Neural cell (in vitro differentiated cells): ENCODE results near the gene HS6ST1. TPM values are rescaled to one million over a fixed set of nuclear protein-coding genes. Genes with fewer than 3 reads are reported as not detected.

ENCODE experiments used
- H2AFZ ChIP-seq: fragments of 200-600, 300-800 bp; sonication (generic), shearing (Covaris generic); 2 replicates; pipeline ENCODE4 v1.6.0; 2014; ENCODE audit warnings: low read depth, mild to moderate bottlenecking, antibody characterized with exemption, low read length, moderate library complexity
- H3F3A ChIP-seq: fragments of 200-600 bp; shearing (Covaris generic); 2 replicates; pipeline ENCODE4 v1.6.1; 2016; ENCODE audit warnings: mild to moderate bottlenecking, moderate library complexity, mixed read lengths, antibody characterized with exemption, low read length; ENCODE audit not compliant: insufficient read depth, poor library complexity, severe bottlenecking
- H3K27ac ChIP-seq: fragments of 200-600, 300-800 bp; sonication (generic), shearing (Covaris generic); 2 replicates; pipeline ENCODE4 v1.5.1; 2014; ENCODE audit warnings: mild to moderate bottlenecking, low read length, moderate library complexity
- H3K27me3 ChIP-seq: fragments of 300-800, 200-600 bp; sonication (generic), shearing (Covaris generic); 2 replicates; pipeline ENCODE4 v1.6.0; 2014; ENCODE audit warnings: mild to moderate bottlenecking, low read depth, low read length, moderate library complexity; ENCODE audit not compliant: insufficient read depth
- H3K36me3 ChIP-seq: fragments of 300-800, 200-600 bp; sonication (generic), shearing (Covaris generic); 2 replicates; pipeline ENCODE4 v1.5.1; 2014; ENCODE audit warnings: mild to moderate bottlenecking, antibody characterized with exemption, low read length, moderate library complexity; ENCODE audit not compliant: insufficient read depth
- H3K4me2 ChIP-seq: fragments of 300-800, 200-600 bp; sonication (generic), shearing (Covaris generic); 2 replicates; pipeline ENCODE4 v1.6.0; 2014; ENCODE audit warnings: mild to moderate bottlenecking, low read length
- H3K4me3 ChIP-seq: fragments of 300-800, 200-600 bp; sonication (generic), shearing (Covaris generic); 2 replicates; pipeline ENCODE4 v1.5.1; 2014; ENCODE audit warnings: mild to moderate bottlenecking, low read length, moderate library complexity
- H3K79me2 ChIP-seq: fragments of 200-600 bp; shearing (Covaris generic); replicated peaks from 2 replicates; pipeline ENCODE4 v1.6.0; 2014; ENCODE audit warnings: mild to moderate bottlenecking, low read length, moderate library complexity; ENCODE audit not compliant: insufficient read depth
- H3K9ac ChIP-seq: fragments of 300-800, 200-600 bp; sonication (generic), shearing (Covaris generic); 2 replicates; pipeline ENCODE4 v1.6.1; 2016; ENCODE audit warnings: mild to moderate bottlenecking, low read length, mixed read lengths
- H3K9me2 ChIP-seq: fragments of 200-600 bp; shearing (Covaris generic); 2 replicates; pipeline ENCODE4 v1.6.1; 2016; ENCODE audit warnings: mild to moderate bottlenecking, low read length, mixed read lengths; ENCODE audit not compliant: insufficient read depth
- H3K9me3 ChIP-seq: fragments of 200-600, 300-800 bp; sonication (generic), shearing (Covaris generic); 2 replicates; pipeline ENCODE4 v1.6.1; 2016; ENCODE audit warnings: mild to moderate bottlenecking, mixed run types, low read length, moderate library complexity, mixed read lengths
- H4K20me1 ChIP-seq: fragments of 200-600 bp; shearing (Covaris generic); 2 replicates; pipeline ENCODE4 v1.6.1; 2016; ENCODE audit warnings: mild to moderate bottlenecking, mixed run types; ENCODE audit not compliant: insufficient read depth
- CTCF ChIP-seq: fragments of 450-650 bp; IDR thresholded peaks from 2 replicates; pipeline ENCODE4 v1.5.1; 2014; ENCODE audit warnings: antibody characterized with exemption, mild to moderate bottlenecking, moderate library complexity; ENCODE audit not compliant: poor library complexity, severe bottlenecking
- EP300 ChIP-seq: fragments of 450-650 bp; conservative IDR thresholded peaks from 2 replicates; pipeline ENCODE4 v1.6.1; 2014; ENCODE audit warnings: antibody characterized with exemption, mild to moderate bottlenecking, moderate library complexity; ENCODE audit not compliant: poor library complexity, severe bottlenecking
- EZH2 ChIP-seq: fragments of 200-600, 300-800 bp; shearing (Covaris generic), sonication (generic); IDR thresholded peaks from 2 replicates; pipeline ENCODE4 v1.6.1; 2014; ENCODE audit warnings: antibody characterized with exemption, low read length, borderline replicate concordance, mild to moderate bottlenecking; ENCODE audit not compliant: insufficient read depth, poor library complexity, severe bottlenecking
- MXI1 ChIP-seq: fragments of 450-650 bp; conservative IDR thresholded peaks from 2 replicates; pipeline ENCODE4 v1.6.1; 2014; ENCODE audit warnings: antibody characterized with exemption, mild to moderate bottlenecking; ENCODE audit not compliant: poor library complexity, severe bottlenecking
- POLR2AphosphoS5 ChIP-seq: IDR thresholded peaks from 2 replicates; pipeline ENCODE4 v1.6.1; 2012
- RAD21 ChIP-seq: fragments of 450-650 bp; conservative IDR thresholded peaks from 2 replicates; pipeline ENCODE4 v1.6.1; 2014; ENCODE audit warnings: antibody characterized with exemption, mild to moderate bottlenecking, moderate library complexity
- REST ChIP-seq: IDR thresholded peaks from 2 replicates; pipeline ENCODE4 v1.6.1; 2012; ENCODE audit warnings: borderline replicate concordance
- SMC3 ChIP-seq: fragments of 450-650 bp; conservative IDR thresholded peaks from 2 replicates; pipeline ENCODE4 v1.6.1; 2014; ENCODE audit warnings: antibody characterized with exemption, mild to moderate bottlenecking, moderate library complexity; ENCODE audit not compliant: poor library complexity
- TAF1 ChIP-seq: IDR thresholded peaks from 2 replicates; pipeline ENCODE4 v1.6.1; 2012; ENCODE audit warnings: low read depth
- polyA plus RNA-seq: library from polyadenylated mRNA; depleted of rRNA; stranded (reverse); fragments of >200 nt; gene quantifications from 2 replicates; pipeline ENCODE4 v1.2.3, GENCODE V29; 2014

HS6ST1 gene
- polyA plus RNA-seq, 1 donor from 2014 or later = 44.1 TPM

- Histone ChIP-seq H3K4me3 (no peak overlapping the region), H3K79me2 (peaks cover 55% of the 10 kb centered on the region), H3K4me2 (no peak overlapping the region), H3F3A (no peaks in the 10 kb centered on the region), H3K9me3 (no peaks in the 10 kb centered on the region), H4K20me1 (no peaks in the 10 kb centered on the region), H3K27me3 (no peaks in the 10 kb centered on the region), H3K27ac (no peak overlapping the region), H2AFZ (no peak overlapping the region), H3K9me2 (no peaks in the 10 kb centered on the region), H3K36me3 (no peaks in the 10 kb centered on the region), H3K9ac (no peak overlapping the region)
- TF ChIP-seq CTCF (no peak), POLR2AphosphoS5 (no peak), RAD21 (no peak), TAF1 (no peak), REST (no peak), SMC3 (no peak), EZH2 (no peak), EP300 (no peak), MXI1 (no peak)
These were observed 16.5 kb downstream of the HS6ST1 start for GRCh38 chr2:128302011-128302743.

- TF ChIP-seq MXI1 (no peak), SMC3 (no peak), CTCF (no peak), EP300 (no peak), REST (no peak), POLR2AphosphoS5 (no peak), RAD21 (no peak), TAF1 (no peak), EZH2 (no peak)
- H3K9me3 ChIP-seq = no peaks in the 10 kb centered on the region
- H3K9me2 ChIP-seq = no peaks in the 10 kb centered on the region
- H3K27me3 ChIP-seq = no peaks in the 10 kb centered on the region
- H2AFZ ChIP-seq = no peak overlapping the region
- peaks cover 60% of the 10 kb centered on the region for H3K79me2 ChIP-seq
- no peaks in the 10 kb centered on the region for H3F3A ChIP-seq
- H3K4me3 ChIP-seq = no peak overlapping the region
- no peaks in the 10 kb centered on the region for H3K36me3 ChIP-seq
- H3K4me2 ChIP-seq = no peak overlapping the region
- no peak overlapping the region for H3K9ac ChIP-seq
- no peak overlapping the region for H3K27ac ChIP-seq
- no peaks in the 10 kb centered on the region for H4K20me1 ChIP-seq
These were observed 17.1 kb downstream of the HS6ST1 start for GRCh38 chr2:128301501-128301966.
